GM19452 (cell line): ENCODE measurements around the gene TMEM39A.

Source experiments
- ATAC-seq: cut with Tn5 transposase; IDR thresholded peaks from one replicate; pipeline ENCODE4 v1.9.1; 2021; ENCODE audit not compliant: unreplicated experiment

Gene TMEM39A

GRCh38 chr3:119456469-119456868 is 6.9 kb downstream of the TMEM39A start:
- ATAC-seq: no peak

DNA sequence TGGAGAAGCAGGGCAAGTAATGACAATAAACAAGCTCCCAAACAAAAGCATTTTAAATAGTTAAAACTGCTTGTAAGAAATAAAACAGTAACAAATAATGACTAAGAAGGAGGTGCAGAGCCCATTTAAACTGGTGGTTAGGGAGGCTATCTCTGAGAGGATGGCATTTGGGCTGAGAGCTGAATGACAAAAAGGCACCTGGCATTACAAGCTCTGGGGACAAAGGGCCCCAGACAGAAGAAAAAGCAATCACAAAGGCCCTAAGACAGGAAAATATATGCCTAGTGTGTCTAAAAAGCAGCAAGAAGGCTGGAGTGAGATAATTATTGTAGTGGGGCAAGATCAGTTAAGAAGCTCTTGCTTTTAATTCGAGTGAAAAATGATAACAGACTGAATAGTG is 9.6 kb downstream of the TMEM39A start:
- ATAC-seq: no peak

- no peak for ATAC-seq
Observed at GRCh38 chr3:119444590-119444989, 18.8 kb downstream of the TMEM39A start.

- ATAC-seq: no peak
Observed at GRCh38 chr3:119443179-119443578, 20.2 kb downstream of the TMEM39A start.

DNA sequence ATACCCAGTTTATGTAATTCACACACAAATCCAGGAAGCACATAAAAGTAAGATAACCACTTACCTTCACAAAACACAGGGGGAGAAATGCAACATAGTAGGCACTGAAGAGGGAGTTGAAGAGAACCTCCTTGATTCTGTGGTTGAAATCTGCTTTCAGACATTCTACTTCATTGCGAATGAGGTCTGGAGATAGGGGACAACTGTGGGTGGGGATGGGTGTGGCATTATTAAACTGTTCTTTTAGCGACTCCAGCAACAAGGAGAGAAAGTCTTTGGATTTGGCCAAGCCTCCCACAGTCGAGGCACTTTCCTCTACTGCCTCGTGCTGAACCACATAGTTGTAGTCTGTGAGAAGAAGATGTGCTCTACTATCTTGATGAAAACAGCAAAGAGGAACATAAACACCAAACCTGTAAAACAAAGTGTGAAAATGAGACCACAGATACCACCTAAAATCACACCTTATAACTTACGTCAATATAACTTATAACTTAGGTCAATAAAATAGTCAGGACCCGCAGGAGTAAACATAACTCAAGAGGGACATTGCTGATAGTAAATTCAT is 25.6 kb downstream of the TMEM39A start:
- no peak for ATAC-seq

GRCh38 chr3:119436977-119437376 is 26.4 kb downstream of the TMEM39A start:
- no peak for ATAC-seq

DNA sequence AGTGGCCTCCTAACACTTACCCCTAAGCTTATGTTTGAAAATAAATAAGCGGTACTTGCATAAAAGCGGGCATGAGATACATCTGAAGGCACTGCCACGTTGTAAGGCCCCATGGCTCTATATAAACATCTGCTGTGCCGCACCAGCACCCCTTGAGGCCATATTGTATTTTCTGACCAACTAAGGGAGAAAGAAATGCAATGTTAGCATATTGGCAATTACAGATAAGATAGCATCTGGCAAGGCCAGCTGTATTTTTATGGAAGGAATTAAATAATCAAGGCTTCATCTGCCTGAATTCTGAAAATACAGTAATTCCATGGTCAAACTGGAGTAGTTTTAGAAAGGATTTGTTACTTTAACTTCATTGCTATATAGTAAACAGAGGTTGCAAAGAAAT is 28.7 kb downstream of the TMEM39A start:
- no peak for ATAC-seq

GRCh38 chr3:119433613-119434325 is 29.6 kb downstream of the TMEM39A start:
- no peak for ATAC-seq

- no peak for ATAC-seq
Observed at GRCh38 chr3:119428538-119428937, 34.9 kb downstream of the TMEM39A start.

GRCh38 chr3:119427669-119428068 is 35.7 kb downstream of the TMEM39A start:
- ATAC-seq: no peak

GRCh38 chr3:119420196-119420595 is 43.2 kb downstream of the TMEM39A start:
- ATAC-seq: no peak

DNA sequence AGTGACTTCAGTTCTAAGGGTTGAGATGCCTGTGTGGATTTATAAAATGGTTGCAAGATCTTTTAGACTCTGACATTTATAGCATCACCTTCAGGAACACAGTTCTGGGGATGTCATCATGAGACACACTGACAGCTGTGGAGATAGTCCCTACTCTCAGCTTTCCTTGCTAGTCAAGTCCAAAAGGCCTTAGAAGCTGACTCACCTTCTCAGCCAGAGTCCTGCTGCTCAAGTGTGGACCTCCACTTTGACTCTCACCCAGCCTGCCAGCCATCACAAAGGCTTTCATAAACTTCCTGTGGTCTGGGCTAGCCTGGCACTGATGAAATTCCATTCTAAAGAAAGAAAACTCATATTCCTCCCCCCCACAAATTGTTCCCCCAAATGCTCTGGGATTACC is 44.8 kb downstream of the TMEM39A start:
- ATAC-seq: no peak

GRCh38 chr3:119417771-119418512 is 45.5 kb downstream of the TMEM39A start:
- no peak for ATAC-seq

GRCh38 chr3:119416873-119417272 is 46.5 kb downstream of the TMEM39A start:
- no peak for ATAC-seq

- ATAC-seq: no peak
Observed at GRCh38 chr3:119413603-119414280, 49.7 kb downstream of the TMEM39A start.

GRCh38 chr3:119409844-119410243 is 53.6 kb downstream of the TMEM39A start:
- ATAC-seq: no peak

DNA sequence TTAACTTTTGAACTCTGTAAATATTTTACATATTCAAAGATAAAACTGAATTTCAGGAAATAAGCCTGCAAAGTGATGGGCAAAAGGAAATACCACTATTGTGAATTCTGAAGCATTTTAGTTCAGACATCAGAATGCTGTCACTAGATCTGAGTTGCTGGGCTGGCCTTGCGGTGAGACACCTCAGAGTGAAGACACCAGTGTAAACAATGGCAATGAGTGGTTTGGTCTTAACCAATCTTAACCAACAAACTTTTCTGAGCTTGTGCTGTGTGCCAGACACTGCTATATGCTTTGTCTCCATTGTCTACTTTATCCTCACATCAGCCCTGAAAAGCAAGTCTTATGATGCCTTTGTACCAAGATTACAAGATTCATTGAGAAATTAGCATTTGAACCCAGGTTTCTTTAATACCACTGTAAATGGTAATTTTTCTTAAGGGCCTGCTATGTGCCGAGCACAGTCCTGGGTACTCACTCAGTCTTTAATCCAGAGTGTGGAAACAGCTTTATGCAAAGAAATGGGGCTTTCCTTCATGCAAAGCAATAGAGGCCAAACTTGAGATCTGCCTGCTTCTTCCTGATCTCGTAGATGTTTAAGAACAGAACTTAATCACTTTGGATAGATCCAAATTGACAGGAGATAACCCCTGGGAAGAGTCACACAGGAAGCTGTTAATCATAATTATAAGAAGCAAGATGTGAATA is 55.0 kb downstream of the TMEM39A start:
- no peak for ATAC-seq

DNA sequence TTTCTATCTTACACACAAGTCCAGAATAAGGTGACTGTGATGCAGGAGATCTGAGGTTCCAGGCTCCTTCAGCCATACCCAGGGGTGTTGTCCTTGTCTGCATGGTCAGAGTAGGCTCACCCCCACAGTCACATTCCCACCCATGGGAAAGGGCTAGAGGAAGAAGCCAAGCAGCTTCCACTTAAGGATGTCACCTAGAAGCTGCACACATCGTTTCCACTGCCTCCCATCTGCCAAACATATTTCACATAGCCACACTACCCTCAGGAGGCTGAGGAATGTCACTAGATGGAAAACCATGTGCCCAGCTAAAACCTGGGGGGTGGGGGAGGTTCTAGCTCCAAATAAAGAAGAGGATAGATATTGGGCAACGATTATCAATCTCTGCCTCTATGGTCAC is 58.1 kb downstream of the TMEM39A start:
- ATAC-seq: no peak

DNA sequence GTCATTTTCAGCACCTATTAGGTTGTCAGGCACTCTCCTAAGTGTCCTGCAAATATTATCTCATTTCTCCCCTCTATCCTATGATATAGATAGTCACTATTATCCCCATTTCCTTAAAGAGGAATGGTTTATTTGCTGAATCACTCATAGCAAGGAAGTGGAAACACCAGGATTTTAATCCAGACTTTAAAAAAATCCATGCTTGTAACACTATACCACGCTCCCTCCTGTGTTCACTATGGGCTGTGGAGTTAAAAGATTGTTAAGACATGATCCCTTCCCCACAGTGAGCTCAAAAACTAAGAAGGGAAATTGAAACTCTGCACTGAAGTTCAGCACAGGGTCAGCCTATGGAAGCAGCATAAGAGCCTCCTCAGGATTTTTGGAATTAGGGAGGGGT is 60.2 kb downstream of the TMEM39A start:
- no peak for ATAC-seq

DNA sequence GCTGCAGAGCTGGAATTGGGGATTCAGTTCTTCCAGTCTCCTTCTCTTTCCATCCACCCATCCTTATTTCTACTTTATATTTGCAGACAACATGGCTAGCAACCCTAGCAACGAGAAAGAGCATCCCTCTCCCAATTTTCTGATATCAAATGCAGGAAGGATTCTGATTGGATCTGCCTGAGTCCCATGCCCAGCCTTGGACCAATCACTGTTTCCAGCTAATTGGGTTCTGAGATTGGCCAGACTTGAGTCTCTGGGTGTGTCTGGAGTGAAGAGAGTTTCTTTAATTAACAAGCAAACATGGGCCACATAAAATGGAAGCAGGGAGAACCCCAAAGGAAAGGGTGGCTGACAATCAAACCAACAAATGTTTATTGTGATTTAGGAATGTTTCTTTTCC is 60.6 kb downstream of the TMEM39A start:
- no peak for ATAC-seq
